Endodermal cell (in vitro differentiated cells): ENCODE data around the gene ZNF264. TPM values are rescaled to one million over a fixed set of nuclear protein-coding genes. Genes with fewer than 3 reads are reported as not detected.

Source experiments
- DNase-seq: peaks from one replicate; pipeline ENCODE4 v3.0.0-alpha.2; 2017
- H3K27ac ChIP-seq: 2 replicates; pipeline ENCODE4 v1.5.1; 2013; ENCODE audit warnings: mild to moderate bottlenecking, low read depth, low read length, moderate library complexity
- H3K27me3 ChIP-seq: 2 replicates; pipeline ENCODE4 v1.6.1; 2013; ENCODE audit warnings: mild to moderate bottlenecking, low read length, moderate library complexity; ENCODE audit not compliant: insufficient read depth, control insufficient read depth, poor library complexity, severe bottlenecking
- H3K36me3 ChIP-seq: 2 replicates; pipeline ENCODE4 v1.7.0; 2013; ENCODE audit warnings: mild to moderate bottlenecking, low read length, moderate library complexity; ENCODE audit not compliant: control insufficient read depth, insufficient read depth
- H3K4me1 ChIP-seq: one replicate; pipeline ENCODE4 v1.7.0; 2013; ENCODE audit warnings: low read length; ENCODE audit not compliant: control insufficient read depth, insufficient read depth
- H3K4me3 ChIP-seq: 2 replicates; pipeline ENCODE4 v1.5.1; 2013; ENCODE audit warnings: mild to moderate bottlenecking, low read length, moderate library complexity
- H3K9ac ChIP-seq: 2 replicates; pipeline ENCODE4 v1.6.1; 2013; ENCODE audit warnings: mild to moderate bottlenecking, low read length, moderate library complexity; ENCODE audit not compliant: poor library complexity, severe bottlenecking; ENCODE audit errors: extremely low read depth
- H3K9me3 ChIP-seq: 2 replicates; pipeline ENCODE4 v1.6.1; 2013; ENCODE audit warnings: mild to moderate bottlenecking, low read length, moderate library complexity; ENCODE audit not compliant: control insufficient read depth
- H3K27ac Mint-ChIP-seq: 2 replicates; pipeline ENCODE4 v1.8.0; 2020; ENCODE audit warnings: mixed read lengths
- H3K27me3 Mint-ChIP-seq: 2 replicates; pipeline ENCODE4 v1.8.0; 2021; ENCODE audit warnings: mild to moderate bottlenecking, mixed read lengths; ENCODE audit not compliant: insufficient read depth
- H3K36me3 Mint-ChIP-seq: 2 replicates; pipeline ENCODE4 v1.8.0; 2020; ENCODE audit warnings: low read depth, mixed read lengths
- H3K4me1 Mint-ChIP-seq: 2 replicates; pipeline ENCODE4 v1.8.0; 2020; ENCODE audit warnings: mixed read lengths
- H3K4me3 Mint-ChIP-seq: 2 replicates; pipeline ENCODE4 v1.8.0; 2020; ENCODE audit warnings: mild to moderate bottlenecking, moderate library complexity, mixed read lengths
- H3K9me3 Mint-ChIP-seq: 2 replicates; pipeline ENCODE4 v1.8.0; 2020; ENCODE audit warnings: mild to moderate bottlenecking, mixed read lengths
- WGBS, 2 experiments: methylation state at CpG; one replicate each; pipeline versions ENCODE4 v1.1.5 to v1.1.7; 2013; ENCODE audit warnings: missing lambda C conversion rate in 2 of 2, mixed read lengths in 1 of 2; ENCODE audit not compliant: insufficient coverage in 1 of 2, insufficient read length in 1 of 2; 5-methylcytosine and 5-hydroxymethylcytosine counted together
- total RNA-seq, 2 donors: library from RNA; stranded (reverse); fragmentation: NEBNext Ultra II Directional in 1 of 2; extraction: Animal tissue kit (Norgen Biotek cat#: 25700) in 1 of 2; gene quantifications; 2 replicates in 1 of 2; 3 replicates in 1 of 2; pipeline ENCODE4 v1.2.1, GENCODE V29; 2021
- TF ChIP-seq, protein P1 (sequence below): fragments of 200-600 bp; sonication (generic); conservative IDR thresholded peaks from 2 replicates; pipeline ENCODE4 v1.5.0; 2021; ENCODE audit warnings: antibody characterized with exemption, mild to moderate bottlenecking

The ZNF264 gene
- total RNA-seq, 2 donors from 2014 or later: 29.8 to 38.4 TPM

DNA sequence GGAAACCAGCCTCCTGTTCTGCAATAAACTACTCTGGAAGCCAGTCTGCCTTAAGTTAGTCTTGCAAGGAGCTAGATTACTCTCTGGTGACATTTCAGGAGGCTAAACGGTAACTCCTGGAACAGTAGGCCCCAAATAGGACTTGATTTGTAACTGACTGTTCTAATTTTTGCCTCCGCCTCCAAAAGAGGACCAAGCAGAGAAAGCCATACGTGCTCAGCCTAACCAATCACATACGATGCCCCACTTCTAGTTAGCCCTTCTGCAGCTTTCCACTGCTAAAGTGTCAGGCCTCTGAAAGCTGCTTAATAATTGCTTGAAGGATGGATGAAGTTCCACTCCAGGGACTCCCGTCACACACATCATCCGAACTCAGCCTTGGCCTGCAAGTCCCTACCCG lies 49.9 kb downstream of the ZNF264 start:
- Mint-ChIP-seq H3K4me3 (peak overlapping the region; percentile 92), H3K9me3 (no peaks in the 10 kb centered on the region), H3K4me1 (peaks cover 11% of the 10 kb centered on the region), H3K27me3 (no peaks in the 10 kb centered on the region), H3K27ac (peak overlapping the region; percentile 95), H3K36me3 (peaks cover 24% of the 10 kb centered on the region)
- H3K4me1 ChIP-seq: no peaks in the 10 kb centered on the region
- no peaks in the 10 kb centered on the region for H3K27me3 ChIP-seq
- TF ChIP-seq, protein P1, sequence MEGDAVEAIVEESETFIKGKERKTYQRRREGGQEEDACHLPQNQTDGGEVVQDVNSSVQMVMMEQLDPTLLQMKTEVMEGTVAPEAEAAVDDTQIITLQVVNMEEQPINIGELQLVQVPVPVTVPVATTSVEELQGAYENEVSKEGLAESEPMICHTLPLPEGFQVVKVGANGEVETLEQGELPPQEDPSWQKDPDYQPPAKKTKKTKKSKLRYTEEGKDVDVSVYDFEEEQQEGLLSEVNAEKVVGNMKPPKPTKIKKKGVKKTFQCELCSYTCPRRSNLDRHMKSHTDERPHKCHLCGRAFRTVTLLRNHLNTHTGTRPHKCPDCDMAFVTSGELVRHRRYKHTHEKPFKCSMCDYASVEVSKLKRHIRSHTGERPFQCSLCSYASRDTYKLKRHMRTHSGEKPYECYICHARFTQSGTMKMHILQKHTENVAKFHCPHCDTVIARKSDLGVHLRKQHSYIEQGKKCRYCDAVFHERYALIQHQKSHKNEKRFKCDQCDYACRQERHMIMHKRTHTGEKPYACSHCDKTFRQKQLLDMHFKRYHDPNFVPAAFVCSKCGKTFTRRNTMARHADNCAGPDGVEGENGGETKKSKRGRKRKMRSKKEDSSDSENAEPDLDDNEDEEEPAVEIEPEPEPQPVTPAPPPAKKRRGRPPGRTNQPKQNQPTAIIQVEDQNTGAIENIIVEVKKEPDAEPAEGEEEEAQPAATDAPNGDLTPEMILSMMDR: no peak
- H3K4me3 ChIP-seq: peak overlapping the region; percentile 95
- H3K9me3 ChIP-seq: no peaks in the 10 kb centered on the region
- peaks cover 19% of the 10 kb centered on the region for H3K36me3 ChIP-seq
- H3K9ac ChIP-seq: peak overlapping the region; percentile 77
- 34 to 38% methylated on average over 5 to 7 of the region's 7 CpGs for WGBS, 2 experiments
- DNase-seq: peak; percentile 39
- H3K27ac ChIP-seq: no peak overlapping the region

DNA sequence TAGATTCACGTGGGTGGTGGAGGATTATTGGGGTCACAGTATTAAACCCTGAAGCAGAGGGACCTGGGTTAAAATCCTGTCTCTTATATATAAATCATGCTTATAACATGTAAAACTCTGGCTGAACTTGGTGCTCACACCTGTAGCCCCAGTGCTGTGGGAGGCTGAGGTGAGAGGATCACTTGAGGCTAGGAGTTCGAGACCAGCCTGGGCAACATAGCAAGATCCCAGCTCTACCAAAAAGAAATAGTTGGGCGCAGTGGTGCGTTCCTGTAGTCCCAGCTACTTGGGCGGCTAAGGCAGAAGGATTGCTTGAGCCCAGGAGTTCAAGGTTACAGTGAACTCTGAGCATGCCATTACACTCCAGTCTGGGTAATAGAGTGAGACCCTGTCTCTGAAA lies 51.5 kb downstream of the ZNF264 start:
- Histone ChIP-seq H3K9me3 (no peaks in the 10 kb centered on the region), H3K4me3 (no peak overlapping the region), H3K27me3 (no peaks in the 10 kb centered on the region), H3K9ac (no peak overlapping the region), H3K4me1 (no peaks in the 10 kb centered on the region), H3K36me3 (peaks cover 31% of the 10 kb centered on the region), H3K27ac (no peak overlapping the region)
- Mint-ChIP-seq H3K9me3 (no peaks in the 10 kb centered on the region), H3K27me3 (no peaks in the 10 kb centered on the region), H3K27ac (no peak overlapping the region), H3K36me3 (peaks cover 37% of the 10 kb centered on the region), H3K4me3 (no peak overlapping the region), H3K4me1 (peaks cover 11% of the 10 kb centered on the region)
- WGBS, 2 experiments: 93 to 94% methylated on average over 4 to 5 of the region's 5 CpGs
- TF ChIP-seq, protein P1: no peak
- DNase-seq: no peak

DNA sequence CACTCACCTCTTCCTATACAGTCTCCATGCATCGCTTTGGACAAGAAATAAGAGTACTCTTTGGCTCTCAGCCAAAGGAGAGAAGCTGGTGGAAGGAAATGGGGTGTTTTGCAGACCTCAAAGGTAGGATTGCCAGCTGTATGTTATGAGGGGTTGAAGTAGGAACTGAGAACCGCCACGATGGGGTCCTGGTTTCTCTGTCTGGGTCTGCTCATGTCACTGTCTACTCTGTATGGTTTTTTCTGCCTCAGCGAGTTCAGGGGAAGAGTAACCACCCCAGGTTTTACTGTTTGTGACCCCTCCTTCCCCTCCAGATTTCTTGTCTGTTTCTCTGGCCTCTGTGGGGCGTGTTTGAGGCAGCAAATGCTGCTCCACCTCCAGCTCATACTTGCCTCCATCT lies 53.2 kb downstream of the ZNF264 start:
- Histone ChIP-seq H3K36me3 (peaks cover 43% of the 10 kb centered on the region), H3K4me3 (no peak overlapping the region), H3K9me3 (no peaks in the 10 kb centered on the region), H3K9ac (no peak overlapping the region), H3K27me3 (no peaks in the 10 kb centered on the region), H3K4me1 (no peaks in the 10 kb centered on the region), H3K27ac (no peak overlapping the region)
- H3K27me3 Mint-ChIP-seq: no peaks in the 10 kb centered on the region
- H3K36me3 Mint-ChIP-seq: peaks cover 50% of the 10 kb centered on the region
- no peak overlapping the region for H3K4me3 Mint-ChIP-seq
- WGBS, 2 experiments: 79 to 83% methylated on average over 4 to 5 of the region's 5 CpGs
- DNase-seq: no peak
- TF ChIP-seq, protein P1: no peak
- peaks cover 11% of the 10 kb centered on the region for H3K4me1 Mint-ChIP-seq
- H3K27ac Mint-ChIP-seq: no peak overlapping the region
- H3K9me3 Mint-ChIP-seq: no peaks in the 10 kb centered on the region
